DND-41 (cell line): ENCODE measurements around the gene APOM.

Experiments
- ATAC-seq: fragments of 200-7000 bp; cut with Tn5 transposase; 3 replicates; pipeline ENCODE4 v1.9.1; 2021; ENCODE audit warnings: low read depth; ENCODE audit not compliant: insufficient read depth
- DNase-seq: peaks from one replicate; pipeline ENCODE4 v3.0.0-alpha.2; 2020
- H2AFZ ChIP-seq: 2 replicates; pipeline ENCODE4 v1.6.0; 2012; ENCODE audit warnings: low read depth, low read length
- H3K27ac ChIP-seq: 2 replicates; pipeline ENCODE4 v1.5.1; 2012; ENCODE audit warnings: low read length, inconsistent platforms
- H3K27me3 ChIP-seq: fragments of 200-600 bp; sonication (generic); 2 replicates; pipeline ENCODE4 v1.6.0; 2012; ENCODE audit warnings: low read length, mild to moderate bottlenecking, inconsistent platforms; ENCODE audit not compliant: insufficient read depth, poor library complexity
- H3K36me3 ChIP-seq: 2 replicates; pipeline ENCODE4 v1.5.1; 2012; ENCODE audit warnings: low read length, inconsistent platforms; ENCODE audit not compliant: insufficient read depth
- H3K4me1 ChIP-seq: 2 replicates; pipeline ENCODE4 v1.5.1; 2012; ENCODE audit warnings: mild to moderate bottlenecking, low read length; ENCODE audit not compliant: insufficient read depth
- H3K4me2 ChIP-seq: 2 replicates; pipeline ENCODE4 v1.6.0; 2012; ENCODE audit warnings: mild to moderate bottlenecking, moderate library complexity, low read length, inconsistent platforms; ENCODE audit not compliant: insufficient read depth
- H3K4me3 ChIP-seq, 2 experiments: fragments of 200-600 bp in 1 of 2; shearing (Covaris generic) in 1 of 2; 2 replicates each; pipeline ENCODE4 v1.5.1; 2012 to 2016; ENCODE audit warnings: inconsistent platforms in 2 of 2, low read length in 2 of 2, mild to moderate bottlenecking in 2 of 2, low read depth in 1 of 2, moderate library complexity in 1 of 2
- H3K79me2 ChIP-seq: 2 replicates; pipeline ENCODE4 v1.6.0; 2012; ENCODE audit warnings: low read length, inconsistent platforms; ENCODE audit not compliant: insufficient read depth
- H3K9ac ChIP-seq: 2 replicates; pipeline ENCODE4 v1.6.0; 2012; ENCODE audit warnings: low read depth, mild to moderate bottlenecking, inconsistent platforms, low read length, moderate library complexity
- H3K9me3 ChIP-seq: 2 replicates; pipeline ENCODE4 v1.5.1; 2012; ENCODE audit warnings: low read length, moderate library complexity, mild to moderate bottlenecking, inconsistent platforms; ENCODE audit not compliant: insufficient read depth, severe bottlenecking
- H4K20me1 ChIP-seq: 2 replicates; pipeline ENCODE4 v1.6.0; 2012; ENCODE audit warnings: low read length; ENCODE audit not compliant: insufficient read depth
- CTCF ChIP-seq: IDR thresholded peaks from 2 replicates; pipeline ENCODE4 v1.5.1; 2012; ENCODE audit warnings: borderline replicate concordance, low read length, moderate library complexity, mild to moderate bottlenecking; ENCODE audit not compliant: poor library complexity, severe bottlenecking; ENCODE audit errors: extremely low read depth
- EZH2 ChIP-seq: IDR thresholded peaks from 3 replicates; pipeline ENCODE4 v1.6.1; 2012; ENCODE audit warnings: borderline replicate concordance, low read depth, mild to moderate bottlenecking, moderate library complexity, low read length, inconsistent platforms; ENCODE audit not compliant: severe bottlenecking

Gene APOM

GRCh38 chr6:31630177-31630934, 25.3 kb upstream of the APOM start:
- TF ChIP-seq CTCF (no peak), EZH2 (no peak)
- no peak overlapping the region for H3K4me2 ChIP-seq
- peaks cover 77% of the 10 kb centered on the region for H4K20me1 ChIP-seq
- ATAC-seq = no peak
- H3K9me3 ChIP-seq = no peaks in the 10 kb centered on the region
- no peak for DNase-seq
- peaks cover 100% of the 10 kb centered on the region for H3K36me3 ChIP-seq
- H3K79me2 ChIP-seq = peaks cover 54% of the 10 kb centered on the region
- no peaks in the 10 kb centered on the region for H3K27me3 ChIP-seq
- H2AFZ ChIP-seq = no peak overlapping the region
- no peak overlapping the region for H3K27ac ChIP-seq
- no peak overlapping the region for H3K4me3 ChIP-seq
- H3K9ac ChIP-seq = no peak overlapping the region
- H3K4me1 ChIP-seq = peaks cover 10% of the 10 kb centered on the region; the same call in 1 of the 2 replicates

- no peaks in the 10 kb centered on the region for H3K9me3 ChIP-seq
- DNase-seq (no peak), ATAC-seq (no peak)
- 0 out of 2 replicates have a peak, but pooled peaks cover 4% of the 10 kb centered on the region for H3K4me1 ChIP-seq
- no peak overlapping the region for H3K4me3 ChIP-seq
- TF ChIP-seq EZH2 (no peak), CTCF (no peak)
- no peaks in the 10 kb centered on the region for H3K27me3 ChIP-seq
- H3K79me2 ChIP-seq = peaks cover 45% of the 10 kb centered on the region
- no peak overlapping the region for H3K4me2 ChIP-seq
- peaks cover 76% of the 10 kb centered on the region for H4K20me1 ChIP-seq
- no peak overlapping the region for H3K27ac ChIP-seq
- no peak overlapping the region for H2AFZ ChIP-seq
- no peak overlapping the region for H3K9ac ChIP-seq
- peaks cover 100% of the 10 kb centered on the region for H3K36me3 ChIP-seq
Observed at GRCh38 chr6:31631209-31631608, 24.5 kb upstream of the APOM start.

GRCh38 chr6:31631681-31632278, 23.9 kb upstream of the APOM start:
- Histone ChIP-seq H3K9me3 (no peaks in the 10 kb centered on the region), H3K36me3 (peaks cover 100% of the 10 kb centered on the region), H3K79me2 (peaks cover 40% of the 10 kb centered on the region), H2AFZ (no peak overlapping the region), H4K20me1 (peaks cover 76% of the 10 kb centered on the region), H3K4me1 (0 out of 2 replicates have a peak, but pooled peaks cover 4% of the 10 kb centered on the region), H3K4me3 (no peak overlapping the region), H3K9ac (no peak overlapping the region), H3K4me2 (no peak overlapping the region), H3K27me3 (no peaks in the 10 kb centered on the region), H3K27ac (no peak overlapping the region)
- ATAC-seq (peak; percentile 8; the same call in 1 of the 3 replicates), DNase-seq (no peak)
- no peak for TF ChIP-seq CTCF
- TF ChIP-seq EZH2 = no peak
